ACHN (cell line): ENCODE results near the gene DTNA.

Experiments used
- DNase-seq: peaks from one replicate; pipeline ENCODE4 v3.0.0-alpha.2; 2015
- in situ Hi-C: cut with HindIII; loops from 2 replicates; pipeline ENCODE4 v1.10.0; 2017; ENCODE audit warnings: low sequenced_read_pairs, low pct_ligation_motif_present, low pct_unique_long_range_greater_than_20kb

DTNA gene

GRCh38 chr18:34754300-34754699 lies 44.2 kb downstream of the DTNA start:
- in situ Hi-C loops, result no loop called here
- DNase-seq, result no peak

- DNase-seq, result no peak
- in situ Hi-C loops, result no loop called here
These were observed 47.6 kb downstream of the DTNA start for GRCh38 chr18:34757666-34758065.

GRCh38 chr18:34758378-34758948 lies 48.4 kb downstream of the DTNA start:
- no peak for DNase-seq
- in situ Hi-C loops, result no loop called here

GRCh38 chr18:34760444-34760843 lies 50.3 kb downstream of the DTNA start:
- DNase-seq, result no peak
- in situ Hi-C loops, result no loop called here

DNA sequence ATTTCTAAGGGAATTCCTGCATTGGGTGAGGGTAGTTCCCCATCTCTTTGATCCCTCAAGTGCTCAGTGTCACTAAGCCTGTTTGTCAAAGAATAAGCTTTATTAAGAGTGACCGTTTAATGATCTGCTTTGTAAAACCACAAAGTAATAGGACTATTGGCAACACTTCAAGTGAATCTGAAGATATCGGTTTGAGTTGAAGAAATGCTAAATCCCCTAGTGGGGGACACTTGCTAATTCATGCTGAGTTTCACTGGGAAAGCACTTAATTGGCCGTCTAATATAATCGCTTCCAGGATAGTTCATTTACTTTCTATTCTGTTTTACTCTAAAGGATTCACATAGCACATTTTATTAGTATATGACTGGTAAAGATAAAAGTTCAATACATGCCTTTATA lies 54.4 kb downstream of the DTNA start:
- no peak for DNase-seq
- in situ Hi-C loops, result no loop called here

GRCh38 chr18:34767601-34768027 lies 57.5 kb downstream of the DTNA start:
- no peak for DNase-seq
- in situ Hi-C loops, result no loop called here

DNA sequence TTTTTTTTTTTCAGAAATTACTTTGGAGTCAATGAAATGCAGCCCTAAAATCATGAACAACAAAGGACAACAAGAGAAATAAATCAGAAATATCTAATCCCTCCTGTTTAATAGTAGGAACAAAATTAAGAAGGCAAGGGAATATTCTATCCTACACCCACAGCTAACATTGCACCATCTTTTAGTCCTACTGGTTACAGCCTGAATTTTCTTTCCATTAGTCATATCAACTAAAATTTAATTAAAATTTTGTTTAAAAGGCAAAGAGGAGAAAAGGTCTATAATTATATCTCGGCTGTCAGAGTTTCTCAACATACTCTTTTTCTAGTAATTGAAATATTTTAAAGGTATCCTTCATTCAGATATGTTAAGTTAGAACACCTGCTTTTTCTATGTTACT lies 61.9 kb downstream of the DTNA start:
- in situ Hi-C loops, result no loop called here
- no peak for DNase-seq

DNA sequence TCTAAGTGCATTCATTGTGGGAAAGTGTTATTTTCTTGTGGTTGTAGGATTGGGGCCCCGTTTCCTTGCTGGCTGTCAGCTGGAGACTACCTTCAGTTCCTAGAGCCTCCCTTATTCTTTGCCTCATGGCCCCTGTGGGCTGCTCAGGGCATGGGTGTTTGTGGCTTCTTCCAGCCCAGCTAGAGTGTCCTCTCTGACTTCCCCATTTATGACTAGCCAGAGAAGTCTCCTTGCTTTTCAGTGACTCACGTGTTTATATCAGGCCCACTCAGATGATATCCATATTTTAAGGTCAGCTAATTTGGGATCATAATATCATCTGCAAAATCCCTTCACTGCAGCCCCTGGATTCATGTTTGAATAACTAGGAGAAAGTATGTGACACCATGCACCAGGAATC lies 62.8 kb downstream of the DTNA start:
- in situ Hi-C loops, result no loop called here
- DNase-seq, result no peak

DNA sequence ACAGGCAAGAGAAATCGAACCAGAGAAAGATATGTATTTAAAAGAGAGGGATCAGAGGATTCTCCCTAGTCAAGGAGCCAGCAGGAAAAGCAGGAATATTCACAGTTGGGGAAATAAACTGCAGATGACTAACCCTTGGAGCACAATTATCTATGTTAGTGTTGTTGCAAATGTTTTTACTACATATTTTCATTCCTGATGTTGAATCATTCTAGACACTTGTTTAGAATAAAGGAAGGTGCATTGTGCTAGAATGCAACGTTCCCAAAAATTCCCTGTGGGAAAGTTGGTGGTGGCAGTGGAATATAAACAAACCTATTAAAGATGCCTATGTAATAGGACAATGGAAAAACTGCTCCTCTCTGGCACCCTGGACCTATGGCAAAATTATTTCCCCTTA lies 63.3 kb downstream of the DTNA start:
- in situ Hi-C loops, result no loop called here
- DNase-seq, result no peak

- in situ Hi-C loops, result no loop called here
- DNase-seq, result peak; percentile 66
These were observed 64.1 kb downstream of the DTNA start for GRCh38 chr18:34773961-34774766.

DNA sequence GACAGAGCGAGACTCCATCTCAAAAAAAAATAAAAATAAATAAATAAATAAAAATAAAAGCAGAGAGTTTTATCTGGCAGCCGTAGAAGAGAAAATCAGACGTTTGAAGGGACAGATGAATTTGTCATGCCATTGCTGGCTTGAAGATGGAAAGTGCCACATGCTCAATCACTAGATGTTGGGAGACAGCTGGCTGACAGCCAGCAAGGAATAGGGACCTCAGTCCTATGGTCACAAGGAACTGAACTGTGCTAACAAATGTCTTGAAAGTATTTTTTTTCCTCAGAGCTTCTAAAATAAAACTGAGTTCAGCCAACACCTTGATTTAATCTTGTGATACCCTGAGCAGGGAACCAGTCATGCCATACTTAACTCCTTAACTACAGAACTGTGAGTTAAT lies 65.4 kb downstream of the DTNA start:
- in situ Hi-C loops, result no loop called here
- DNase-seq, result no peak

GRCh38 chr18:34779112-34779511 lies 69.0 kb downstream of the DTNA start:
- in situ Hi-C loops, result no loop called here
- no peak for DNase-seq

- in situ Hi-C loops, result no loop called here
These were observed 70.8 kb downstream of the DTNA start for GRCh38 chr18:34780856-34781255.

GRCh38 chr18:34783501-34783900 lies 73.4 kb downstream of the DTNA start:
- in situ Hi-C loops, result no loop called here
- no peak for DNase-seq

More at GRCh38 chr18:34780856-34781255, 70.8 kb downstream of the DTNA start:
- no peak for DNase-seq

- in situ Hi-C loops, result no loop called here
- DNase-seq, result no peak
These were observed 76.2 kb downstream of the DTNA start for GRCh38 chr18:34786162-34786741.

DNA sequence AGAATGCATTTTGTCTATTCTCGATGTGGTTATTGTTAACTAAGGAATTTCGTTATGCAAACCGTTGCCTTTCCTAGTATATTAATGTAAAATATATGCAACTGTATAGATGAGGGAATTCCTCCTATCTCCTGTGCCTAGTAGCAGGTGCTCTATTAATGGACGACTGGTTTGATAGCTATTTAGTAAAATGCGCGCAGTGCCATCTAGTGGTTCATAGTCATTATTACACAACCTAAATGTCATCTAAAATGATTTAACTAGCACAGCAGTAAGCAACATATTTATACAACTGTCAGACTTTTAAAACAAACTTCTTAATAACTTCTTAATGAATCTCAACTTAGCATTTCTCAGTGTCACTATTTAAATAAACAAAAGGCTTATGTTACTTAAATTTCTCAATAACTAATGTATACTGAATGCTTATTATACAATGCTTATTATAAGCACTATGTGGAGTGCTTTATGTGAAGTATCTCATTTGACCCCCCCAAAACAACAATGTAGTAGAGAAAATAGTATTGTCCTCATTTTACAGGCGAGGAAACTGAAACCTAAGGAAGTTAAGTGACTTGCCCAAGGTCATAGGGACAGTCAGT lies 77.9 kb downstream of the DTNA start:
- in situ Hi-C loops, result no loop called here
- peak; percentile 65 for DNase-seq

- in situ Hi-C loops, result no loop called here
These were observed 79.8 kb downstream of the DTNA start for GRCh38 chr18:34789768-34790344.

GRCh38 chr18:34794348-34794747 lies 84.2 kb downstream of the DTNA start:
- no peak for DNase-seq
- in situ Hi-C loops, result no loop called here

More at GRCh38 chr18:34789768-34790344, 79.8 kb downstream of the DTNA start:
- no peak for DNase-seq

DNA sequence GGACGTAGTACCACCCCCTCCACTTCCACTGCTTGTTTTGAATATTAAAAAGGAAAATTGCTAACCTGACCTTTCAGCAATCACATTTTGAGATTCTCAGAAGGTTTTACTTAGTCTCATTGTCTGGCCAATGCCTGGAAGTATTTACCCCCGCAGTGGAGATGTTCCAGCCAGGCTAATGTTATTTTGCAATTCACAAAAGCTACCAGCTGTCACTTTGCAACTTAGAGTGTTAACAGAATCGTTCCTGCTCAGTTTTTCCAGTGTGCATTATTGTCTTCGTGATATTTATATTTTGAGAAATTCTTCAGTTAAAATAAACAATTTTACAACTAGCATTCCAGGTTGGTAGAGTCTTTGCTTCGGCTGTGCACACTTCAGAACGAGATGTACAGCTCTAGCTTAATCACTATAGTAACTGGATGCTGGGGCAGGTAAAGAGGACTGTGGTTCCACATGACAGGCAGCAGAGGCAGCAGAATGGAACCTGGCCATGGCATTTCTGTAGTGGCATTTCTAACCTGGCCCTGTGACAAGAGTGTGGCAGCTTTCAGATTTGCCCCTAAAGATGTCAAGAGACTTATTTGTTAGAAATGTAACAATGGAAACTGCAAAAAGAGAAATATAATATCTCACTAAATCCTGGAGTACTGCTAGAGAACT lies 85.1 kb downstream of the DTNA start:
- no peak for DNase-seq
- in situ Hi-C loops, result no loop called here
